GM12873 (cell line): ENCODE results near the gene DTD1.

Experiments used
- TF ChIP-seq, protein P1 (sequence below): IDR thresholded peaks from 2 replicates; pipeline ENCODE4 v1.5.1; 2012; ENCODE audit warnings: low read depth, mild to moderate bottlenecking, moderate library complexity, low read length, control low read depth; ENCODE audit not compliant: insufficient read depth; ENCODE audit errors: missing control alignments

Gene DTD1

DNA sequence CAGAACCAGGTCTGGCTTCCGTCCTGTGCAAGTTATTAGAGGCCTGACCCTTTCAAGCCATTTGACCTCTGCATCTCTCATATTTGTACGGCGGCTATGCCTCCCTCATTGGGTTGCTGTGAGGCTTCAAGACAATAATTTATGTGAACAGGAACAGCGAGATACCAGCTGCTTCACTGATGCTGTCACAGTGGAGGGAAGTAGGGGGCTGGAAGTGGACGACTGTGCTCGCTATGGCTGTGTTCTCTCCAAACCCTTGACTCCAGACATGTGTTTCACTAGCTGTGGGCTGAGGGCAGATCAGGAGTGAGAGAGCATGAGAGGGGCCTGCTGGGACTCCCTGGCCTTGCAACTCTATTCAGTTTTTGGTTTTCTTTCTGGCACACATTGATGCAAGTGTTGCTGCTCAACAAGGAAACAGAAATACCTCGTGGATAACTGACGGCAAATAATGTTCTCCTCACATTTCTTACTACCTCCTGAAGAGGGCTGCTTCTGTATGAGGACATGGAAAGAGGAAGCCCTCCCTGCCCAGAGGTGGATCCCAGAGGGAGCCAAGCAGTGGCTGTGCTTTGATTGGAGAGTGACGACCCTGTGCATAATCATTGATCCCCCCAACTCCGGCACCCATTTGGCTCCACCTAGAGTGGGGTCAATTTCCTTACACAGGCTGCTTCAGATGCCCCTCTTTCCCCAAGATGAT lies 191.0 kb downstream of the DTD1 start:
- TF ChIP-seq, protein P1, sequence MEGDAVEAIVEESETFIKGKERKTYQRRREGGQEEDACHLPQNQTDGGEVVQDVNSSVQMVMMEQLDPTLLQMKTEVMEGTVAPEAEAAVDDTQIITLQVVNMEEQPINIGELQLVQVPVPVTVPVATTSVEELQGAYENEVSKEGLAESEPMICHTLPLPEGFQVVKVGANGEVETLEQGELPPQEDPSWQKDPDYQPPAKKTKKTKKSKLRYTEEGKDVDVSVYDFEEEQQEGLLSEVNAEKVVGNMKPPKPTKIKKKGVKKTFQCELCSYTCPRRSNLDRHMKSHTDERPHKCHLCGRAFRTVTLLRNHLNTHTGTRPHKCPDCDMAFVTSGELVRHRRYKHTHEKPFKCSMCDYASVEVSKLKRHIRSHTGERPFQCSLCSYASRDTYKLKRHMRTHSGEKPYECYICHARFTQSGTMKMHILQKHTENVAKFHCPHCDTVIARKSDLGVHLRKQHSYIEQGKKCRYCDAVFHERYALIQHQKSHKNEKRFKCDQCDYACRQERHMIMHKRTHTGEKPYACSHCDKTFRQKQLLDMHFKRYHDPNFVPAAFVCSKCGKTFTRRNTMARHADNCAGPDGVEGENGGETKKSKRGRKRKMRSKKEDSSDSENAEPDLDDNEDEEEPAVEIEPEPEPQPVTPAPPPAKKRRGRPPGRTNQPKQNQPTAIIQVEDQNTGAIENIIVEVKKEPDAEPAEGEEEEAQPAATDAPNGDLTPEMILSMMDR: no peak

GRCh38 chr20:18780385-18781130 lies 192.7 kb downstream of the DTD1 start:
- TF ChIP-seq, protein P1: no peak

DNA sequence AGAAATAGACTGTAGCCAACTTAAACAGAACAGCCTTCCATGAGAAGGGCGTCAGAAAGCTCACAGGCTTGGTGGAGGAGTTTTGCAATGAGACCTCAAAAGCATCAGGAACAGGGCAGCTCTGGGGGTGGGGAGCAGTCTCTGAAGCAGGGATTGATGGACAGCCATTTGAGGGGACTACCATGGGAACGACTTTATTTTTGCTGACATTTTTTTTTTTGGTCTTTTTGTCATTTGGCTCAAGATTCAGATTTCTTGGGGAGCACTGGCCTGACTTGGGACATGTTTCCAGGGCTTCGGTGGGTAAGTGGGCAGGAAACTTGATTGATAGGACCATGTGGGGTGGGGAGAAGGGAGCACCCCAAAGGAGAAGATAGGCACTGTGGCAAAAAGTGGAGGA lies 193.7 kb downstream of the DTD1 start:
- TF ChIP-seq, protein P1: no peak

GRCh38 chr20:18783385-18783959 lies 195.6 kb downstream of the DTD1 start:
- TF ChIP-seq, protein P1: no peak

DNA sequence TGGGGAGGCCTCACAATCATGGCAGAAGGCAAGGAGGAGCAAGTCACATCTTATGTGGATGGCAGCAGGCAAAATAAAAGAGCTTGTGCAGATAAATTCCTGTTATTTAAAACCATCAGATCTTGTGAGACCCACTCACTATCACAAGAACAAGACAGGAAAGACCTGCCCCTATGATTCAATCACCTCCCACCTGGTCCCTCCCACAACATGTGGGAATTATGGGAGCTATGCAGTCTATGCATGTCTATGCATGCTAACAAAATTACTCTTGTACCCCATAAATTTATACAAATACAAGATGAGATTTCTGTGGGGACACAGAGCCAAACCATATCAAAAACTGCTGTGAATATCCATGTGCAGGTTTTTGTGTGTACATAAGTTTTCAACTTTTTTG lies 200.2 kb downstream of the DTD1 start:
- TF ChIP-seq, protein P1: no peak

- TF ChIP-seq, protein P1: no peak
These were observed 202.9 kb downstream of the DTD1 start for GRCh38 chr20:18790787-18791186.

DNA sequence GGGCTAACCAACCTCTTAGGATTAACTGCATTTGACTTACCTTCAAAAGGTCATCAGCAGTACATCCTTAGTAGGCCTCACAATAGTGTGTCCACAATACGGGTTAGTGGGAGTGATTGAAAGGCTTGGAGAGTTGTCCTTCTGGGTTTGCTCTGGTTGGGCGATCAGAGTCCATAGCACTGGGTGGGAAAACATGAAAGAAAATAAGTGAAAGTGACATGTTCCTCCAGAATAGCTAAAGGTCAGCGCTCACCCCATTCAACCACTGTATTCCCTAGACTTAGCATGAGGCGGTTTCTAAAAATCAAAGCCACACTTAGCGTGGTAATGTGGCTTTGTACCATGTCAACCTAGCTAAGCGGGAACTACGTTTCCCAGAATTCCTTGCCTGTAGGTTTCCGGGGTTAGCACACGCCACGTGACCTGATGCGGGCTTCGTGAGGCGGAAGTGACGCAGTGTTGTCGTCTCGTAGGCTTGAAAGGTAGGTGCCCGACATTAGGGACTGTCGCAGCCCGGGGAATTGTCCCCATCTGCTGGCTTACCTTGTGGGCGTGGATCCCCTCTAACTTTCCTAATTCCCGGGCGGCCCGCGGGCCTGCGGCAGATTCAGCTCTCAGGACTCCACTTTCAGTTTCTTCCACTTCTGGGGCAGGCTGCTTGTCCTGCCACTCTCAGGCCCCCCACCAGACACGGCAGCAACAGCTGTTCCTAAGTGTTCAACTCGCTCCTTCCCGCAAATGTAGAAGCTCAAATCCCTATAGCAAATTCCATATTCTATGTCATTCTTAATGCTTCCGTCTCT lies 206.0 kb downstream of the DTD1 start:
- TF ChIP-seq, protein P1: peak; percentile 37
